Choroid plexus epithelial cell (primary cell): Measurements from ENCODE around the gene OBSCN.

Source experiments
- DNase-seq: peaks from one replicate; pipeline ENCODE4 v3.0.0-alpha.2; 2010; ENCODE audit warnings: low read depth
- H3K4me3 ChIP-seq: 2 replicates; pipeline ENCODE4 v1.5.1; 2011; ENCODE audit warnings: low read depth, mild to moderate bottlenecking, control low read depth, low read length, moderate library complexity
- CTCF ChIP-seq: conservative IDR thresholded peaks from 2 replicates; pipeline ENCODE4 v1.5.1; 2011; ENCODE audit warnings: low read depth, mild to moderate bottlenecking, control low read depth, inconsistent platforms, low read length, moderate library complexity

OBSCN gene

GRCh38 chr1:228207851-228208821 is at the start of gene OBSCN:
Gene OBSCN (plus strand): TSS chr1:228208044. CDS start chr1:228211784, 3,740 bp downstream.
- no peak for TF ChIP-seq CTCF
- no peak for DNase-seq
- no peak within 1 kb of the TSS for H3K4me3 ChIP-seq

GRCh38 chr1:228158151-228159007 is 49.5 kb upstream of the OBSCN start:
- TF ChIP-seq CTCF = no peak
- H3K4me3 ChIP-seq = no peak overlapping the region
- no peak for DNase-seq

- no peak for TF ChIP-seq CTCF
- H3K4me3 ChIP-seq = no peak overlapping the region
These were observed 48.7 kb upstream of the OBSCN start for GRCh38 chr1:228159008-228159665.

GRCh38 chr1:228160201-228160761 is 47.6 kb upstream of the OBSCN start:
- no peak overlapping the region for H3K4me3 ChIP-seq
- TF ChIP-seq CTCF = no peak
- no peak for DNase-seq

More at GRCh38 chr1:228159008-228159665, 48.7 kb upstream of the OBSCN start:
- DNase-seq = no peak

GRCh38 chr1:228161362-228161761 is 46.5 kb upstream of the OBSCN start:
- TF ChIP-seq CTCF = no peak
- DNase-seq = no peak
- no peak overlapping the region for H3K4me3 ChIP-seq

GRCh38 chr1:228161866-228162265 is 46.0 kb upstream of the OBSCN start:
- DNase-seq = no peak
- H3K4me3 ChIP-seq = no peak overlapping the region
- TF ChIP-seq CTCF = no peak
